ENCODE data around the gene ZMIZ1. TPM values are rescaled to one million over a fixed set of nuclear protein-coding genes. Genes with fewer than 3 reads are reported as not detected.

The ZMIZ1 gene
- total RNA-seq, 1 experiment from 2014 or later: 15.4 TPM

DNA sequence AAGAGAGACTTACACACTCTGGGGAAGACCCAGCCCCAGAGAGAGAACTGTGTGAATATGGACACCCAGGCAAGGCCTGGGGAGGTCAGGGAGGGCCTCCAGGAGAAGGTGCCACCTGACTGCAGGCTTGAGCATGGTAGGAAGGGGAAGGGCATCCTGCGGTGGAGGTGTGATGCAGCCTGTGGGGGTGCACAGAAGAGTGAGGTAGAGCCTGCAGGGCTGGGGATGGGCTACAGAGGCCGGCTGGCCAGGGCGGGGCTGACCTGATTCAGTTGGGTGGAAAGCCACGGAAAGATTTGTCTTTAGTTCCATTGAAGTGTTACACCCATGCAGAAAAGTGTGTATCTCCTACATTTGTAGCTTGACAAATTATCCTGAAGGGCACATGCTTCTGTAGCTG, 47.6 kb downstream of the ZMIZ1 start:
- no peak for DNase-seq (ENCODE audit: low read depth)

- peak; percentile 83 for DNase-seq (ENCODE audit: low read depth)
These were observed 48.3 kb downstream of the ZMIZ1 start for GRCh38 chr10:79116801-79117723.

GRCh38 chr10:79118286-79119202, 49.8 kb downstream of the ZMIZ1 start:
- no peak for DNase-seq (ENCODE audit: low read depth)

- DNase-seq (ENCODE audit: low read depth): no peak
These were observed 50.5 kb downstream of the ZMIZ1 start for GRCh38 chr10:79119306-79119705.

- no peak for DNase-seq (ENCODE audit: low read depth)
These were observed 54.8 kb downstream of the ZMIZ1 start for GRCh38 chr10:79123547-79123963.

DNA sequence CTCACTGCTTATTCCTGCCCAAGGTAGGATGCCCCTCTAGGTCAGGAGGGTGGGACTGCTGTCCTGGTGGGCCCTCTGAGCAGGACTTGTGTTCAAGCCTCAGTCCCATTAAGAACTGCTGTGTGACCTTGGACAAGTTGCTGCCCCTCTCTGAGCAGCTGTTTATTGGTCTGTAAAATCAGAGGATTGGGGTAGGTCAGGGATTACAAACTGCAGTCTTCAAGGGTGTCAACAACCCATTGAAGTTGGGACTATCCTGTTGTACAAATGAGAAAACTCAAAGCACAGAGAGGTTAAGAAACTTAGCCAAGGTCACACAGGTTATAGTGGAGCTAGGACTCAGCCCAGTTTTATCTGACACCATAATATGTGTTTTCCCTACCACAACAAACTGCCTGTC, 55.3 kb downstream of the ZMIZ1 start:
- DNase-seq (ENCODE audit: low read depth): no peak

DNA sequence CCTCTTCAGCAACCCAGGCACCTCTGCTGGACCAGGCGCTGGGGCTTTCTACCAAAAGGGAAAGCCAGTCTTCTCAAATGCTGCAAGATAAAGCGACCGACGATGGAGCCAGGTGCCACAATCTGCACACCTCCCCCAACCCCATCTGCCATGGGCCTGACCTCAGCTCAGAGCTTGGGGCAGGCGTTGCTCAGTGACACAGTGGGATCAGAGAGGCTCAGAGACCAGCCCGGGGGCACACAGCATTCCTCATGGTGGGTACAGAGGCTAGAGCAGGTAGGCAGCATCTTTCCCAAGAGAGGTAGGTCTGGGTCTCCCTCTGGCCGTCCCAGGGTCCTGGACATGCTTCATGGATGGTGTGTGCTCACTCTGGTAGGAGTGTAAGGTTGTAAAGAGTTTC, 56.3 kb downstream of the ZMIZ1 start:
- no peak for DNase-seq (ENCODE audit: low read depth)

- no peak for DNase-seq (ENCODE audit: low read depth)
These were observed 57.8 kb downstream of the ZMIZ1 start for GRCh38 chr10:79126351-79127080.

DNA sequence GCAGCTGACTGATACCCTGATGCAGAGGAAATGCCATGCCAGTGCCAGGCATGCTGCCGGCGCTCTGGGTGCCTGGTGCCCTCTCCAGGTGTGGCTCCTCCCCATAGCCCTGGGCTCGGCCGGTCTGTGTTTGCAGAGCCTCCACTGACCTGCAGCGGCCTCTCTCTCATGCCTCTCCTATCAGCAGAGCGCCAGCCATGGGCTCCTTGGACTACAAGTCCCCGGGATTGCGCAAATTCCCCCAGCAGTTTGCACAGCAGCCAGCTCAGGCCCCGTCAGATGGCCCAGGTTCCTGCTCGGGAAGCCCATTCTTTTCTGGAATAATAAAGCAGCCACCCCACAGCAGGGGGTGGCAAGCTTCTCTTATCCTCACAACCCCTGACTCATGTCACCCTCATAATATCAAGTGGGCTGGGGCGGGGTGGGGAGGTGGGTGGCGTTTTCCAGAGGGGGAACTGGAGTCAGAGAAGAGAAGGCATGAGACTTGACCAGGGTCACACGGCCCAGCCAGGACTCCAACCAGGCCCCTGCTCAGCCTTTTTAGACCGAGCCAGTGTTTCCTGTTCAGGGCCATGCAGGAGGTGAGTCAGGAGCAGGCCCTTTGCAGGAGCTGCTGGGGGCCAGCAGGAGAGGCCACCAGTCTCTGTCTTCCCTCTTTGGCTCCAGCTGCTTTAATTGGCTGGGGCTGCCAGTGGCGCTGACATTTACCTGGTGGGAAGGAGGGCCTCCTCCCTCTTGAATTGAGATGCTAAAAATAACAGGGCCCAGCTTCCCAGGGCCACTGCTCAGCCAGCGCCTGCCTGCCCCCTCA, 58.6 kb downstream of the ZMIZ1 start:
- peak; percentile 75 for DNase-seq (ENCODE audit: low read depth)

DNA sequence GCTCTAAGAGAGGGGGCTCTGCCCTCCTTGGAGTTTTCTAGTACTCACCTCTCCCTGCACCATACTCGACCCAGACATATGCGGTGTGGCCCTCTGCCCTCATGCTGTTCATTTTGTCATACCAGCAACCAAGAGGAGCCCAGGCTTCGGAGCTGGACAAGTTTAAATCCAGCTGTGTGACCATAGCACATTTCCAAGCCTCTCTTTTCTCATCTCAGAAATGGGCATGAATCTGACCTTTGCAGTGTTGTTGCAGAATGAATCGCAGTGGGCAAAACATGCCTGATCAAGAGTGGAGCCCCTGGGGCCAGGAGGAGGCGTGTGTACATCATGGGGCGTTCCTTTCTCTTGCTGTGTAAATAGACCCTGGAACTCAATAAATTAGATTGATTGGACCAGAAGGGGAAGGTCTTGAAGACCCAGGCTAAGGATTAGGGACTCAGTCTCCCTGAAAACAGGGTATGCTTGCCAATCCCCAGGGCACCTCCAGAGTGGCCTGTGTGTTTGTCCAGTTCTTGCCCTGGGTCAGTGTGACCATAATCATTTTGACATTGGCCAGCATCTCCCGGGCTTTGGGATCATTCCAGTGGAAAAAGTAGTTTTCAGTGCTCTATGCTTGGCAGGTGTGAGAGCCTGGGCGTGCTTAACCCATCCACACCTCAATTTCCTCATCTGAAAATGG, 59.6 kb downstream of the ZMIZ1 start:
- no peak for DNase-seq (ENCODE audit: low read depth)

GRCh38 chr10:79128923-79129305, 60.1 kb downstream of the ZMIZ1 start:
- DNase-seq (ENCODE audit: low read depth): no peak

- peak; percentile 59 for DNase-seq (ENCODE audit: low read depth)
These were observed 60.7 kb downstream of the ZMIZ1 start for GRCh38 chr10:79129361-79129997.

DNA sequence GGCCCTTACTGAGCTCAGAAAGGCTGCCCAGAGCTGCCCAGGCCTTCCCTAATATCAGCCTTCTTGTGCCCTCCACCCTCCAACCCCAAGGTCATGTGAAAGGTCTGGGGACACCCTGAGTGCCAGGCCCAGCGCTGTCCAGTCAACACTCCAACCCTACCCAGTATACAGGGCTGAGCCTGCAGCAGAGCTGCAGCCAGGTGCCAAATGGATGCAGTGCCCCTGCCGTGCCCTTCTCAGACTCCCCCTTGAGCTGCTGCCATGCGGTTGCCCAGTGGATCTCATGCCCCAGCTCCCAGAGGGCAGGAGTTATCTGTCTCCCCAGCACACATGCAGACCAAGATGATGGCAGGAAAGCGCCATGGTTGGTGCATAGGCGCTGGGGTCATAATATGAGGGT, 61.5 kb downstream of the ZMIZ1 start:
- DNase-seq (ENCODE audit: low read depth): no peak

DNA sequence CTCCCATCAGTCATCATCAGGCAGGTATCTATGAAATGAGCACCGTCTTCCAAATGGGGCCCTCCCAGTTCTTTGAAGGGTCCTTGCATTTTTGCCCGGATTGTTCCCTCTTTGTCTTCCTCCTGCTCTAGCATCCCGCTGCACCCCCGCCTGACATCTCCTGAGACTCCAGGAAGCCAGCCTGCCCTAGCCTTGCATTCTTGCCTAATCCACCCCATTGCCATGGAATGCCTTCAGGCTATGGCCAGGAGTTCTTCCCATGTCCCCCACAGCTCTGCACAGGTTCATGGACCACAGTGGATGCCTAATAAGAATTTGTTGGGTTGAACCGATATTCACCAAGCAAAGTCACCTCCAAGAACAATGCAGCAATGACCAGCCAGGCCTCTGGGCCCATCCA, 62.1 kb downstream of the ZMIZ1 start:
- DNase-seq (ENCODE audit: low read depth): no peak

DNA sequence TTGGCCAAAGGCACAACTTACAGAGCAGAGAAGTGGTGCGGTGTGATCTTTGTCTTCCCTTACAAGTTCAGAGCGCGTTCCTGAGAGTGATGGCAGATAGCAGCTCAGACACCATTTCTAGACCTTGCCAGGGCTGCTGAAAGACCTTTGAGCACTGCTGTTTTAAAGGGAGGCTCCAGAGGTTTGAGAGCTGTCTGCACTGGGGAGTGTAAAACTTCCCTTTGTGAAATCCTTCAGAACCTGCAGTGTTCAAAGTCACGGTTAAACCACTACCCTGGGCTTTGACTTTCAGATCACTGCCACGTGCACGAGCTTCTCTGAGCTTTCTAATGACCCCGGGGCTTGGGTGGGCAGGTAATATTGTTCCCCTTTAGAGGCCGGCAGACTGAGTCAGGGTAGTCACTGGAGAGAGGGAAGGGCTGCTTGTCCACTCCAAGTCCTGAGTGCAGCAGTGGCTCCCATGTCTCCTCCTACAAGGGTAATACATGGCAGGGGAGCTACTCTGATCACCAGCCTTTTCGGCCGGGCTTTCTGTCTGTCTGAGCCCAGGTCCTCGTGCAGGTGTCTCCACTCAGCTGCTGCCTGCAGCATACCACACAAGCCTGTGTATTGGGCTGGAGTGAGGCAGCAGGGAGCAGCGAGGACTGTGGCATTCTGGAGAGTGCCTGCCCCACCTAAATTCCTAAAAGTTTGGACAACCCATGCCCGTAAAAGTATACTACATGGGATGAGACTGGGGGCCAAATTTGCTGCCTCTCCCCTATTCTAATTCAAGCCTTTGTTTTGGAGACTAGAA, 63.3 kb downstream of the ZMIZ1 start:
- DNase-seq (ENCODE audit: low read depth): no peak

DNA sequence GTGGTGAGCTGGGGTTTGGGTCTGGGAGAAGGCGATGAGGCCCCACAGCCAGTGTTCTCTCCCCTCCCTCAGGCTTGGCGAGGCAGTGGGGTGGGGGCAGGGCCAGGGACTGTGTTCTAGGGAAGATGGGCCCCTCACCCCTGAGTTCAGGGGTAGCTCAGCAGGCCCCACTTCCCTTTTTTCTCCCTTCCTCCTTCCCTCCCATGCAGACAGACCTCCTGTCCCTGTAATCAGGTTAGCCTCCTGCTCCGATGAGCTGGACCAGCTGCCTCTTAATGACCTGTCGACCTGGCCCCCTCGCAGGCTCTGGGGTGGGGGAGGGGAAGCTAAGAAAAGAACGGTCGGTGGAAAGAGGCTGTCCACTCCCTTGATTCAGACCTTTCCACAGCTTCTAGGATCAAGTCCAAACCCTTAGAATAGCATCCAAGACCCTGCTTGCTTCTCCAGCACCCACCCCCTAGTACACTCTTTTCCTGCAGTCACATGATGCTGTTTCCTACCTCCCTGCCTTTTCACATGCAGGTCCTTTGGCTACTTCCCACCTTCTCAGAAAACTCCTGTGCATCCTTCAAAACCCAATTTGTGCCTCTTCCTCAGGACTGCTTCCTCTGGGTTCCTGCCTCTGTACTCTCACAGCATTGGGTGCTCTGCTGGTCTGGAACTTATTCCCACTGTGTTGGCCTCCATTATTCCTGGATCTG, 64.1 kb downstream of the ZMIZ1 start:
- DNase-seq (ENCODE audit: low read depth): no peak

GRCh38 chr10:79133416-79133815, 64.7 kb downstream of the ZMIZ1 start:
- DNase-seq (ENCODE audit: low read depth): no peak

DNA sequence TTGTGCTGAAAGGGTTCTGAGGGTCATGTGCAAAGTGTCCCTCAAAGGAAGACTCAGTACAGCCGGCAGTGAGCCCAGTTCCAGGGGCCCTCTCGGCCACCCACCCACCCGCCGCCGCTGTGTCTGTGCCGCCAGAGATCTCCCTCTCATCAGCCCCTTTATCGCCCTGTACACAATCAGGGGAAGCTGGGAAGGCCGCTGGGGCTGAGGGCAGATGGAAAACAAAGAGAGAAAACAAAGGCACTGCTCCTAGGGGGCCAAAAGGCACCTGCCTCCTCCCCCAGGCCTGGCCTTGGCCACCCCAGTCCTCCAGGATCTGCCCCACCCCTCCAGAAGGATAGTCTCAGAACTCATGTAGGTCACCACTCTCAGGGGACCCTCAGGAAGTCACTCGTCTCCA, 67.0 kb downstream of the ZMIZ1 start:
- no peak for DNase-seq (ENCODE audit: low read depth)

Data from RPMI7951 (cell line).